Endothelial cell of umbilical vein (primary cell): ENCODE results near the gene PPP1R1B. TPM values are rescaled to one million over a fixed set of nuclear protein-coding genes. Genes with fewer than 3 reads are reported as not detected.

Experiments
- BruUV-seq: library from RNA; stranded (reverse); fragments of 400-500 nt; replicated peaks from 2 replicates; lab custom pipeline; 2021; lab: Mats Ljungman, UMichigan
- CTCF ChIA-PET: fragments of 300-600, 350-600 bp; sonication (Branson Sonifier 250); formaldehyde crosslinking; loops from one replicate; lab custom pipeline; 2021; ENCODE audit warnings: antibody characterized with exemption, inconsistent platforms; lab: Charles Lee
- POLR2A ChIA-PET: fragments of 300-600, 350-600 bp; sonication (Branson Sonifier 250); formaldehyde crosslinking; loops from one replicate; lab custom pipeline; 2021; ENCODE audit warnings: antibody characterized with exemption, inconsistent platforms; lab: Charles Lee
- DNase-seq: peaks from one replicate; pipeline ENCODE4 v3.0.0-alpha.2; 2011; ENCODE audit warnings: low read depth, low spot score
- FAIRE-seq: peaks from 2 replicates; lab custom pipeline; 2011; peaks lifted over from hg19 to GRCh38; lab: Jason Lieb, UNC
- H2AFZ ChIP-seq: 2 replicates; pipeline ENCODE4 v1.6.0; 2012; ENCODE audit warnings: low read depth, low read length, control low read depth, inconsistent platforms
- H3K27ac ChIP-seq: 2 replicates; pipeline ENCODE4 v1.5.1; 2011; ENCODE audit warnings: low read depth, mild to moderate bottlenecking, control low read depth, low read length, moderate library complexity; ENCODE audit not compliant: insufficient read depth
- H3K27me3 ChIP-seq, 2 experiments: 2 replicates each; pipeline versions ENCODE4 v1.6.0 to v1.6.1; 2011; ENCODE audit warnings: low read length in 2 of 2, mixed read lengths in 1 of 2; ENCODE audit not compliant: control insufficient read depth in 2 of 2, insufficient read depth in 2 of 2
- H3K36me3 ChIP-seq, 2 experiments: 2 replicates in 1 of 2; 3 replicates in 1 of 2; pipeline ENCODE4 v1.5.1; 2011; ENCODE audit warnings: low read length in 2 of 2, mild to moderate bottlenecking in 1 of 2, moderate library complexity in 1 of 2; ENCODE audit not compliant: control insufficient read depth in 2 of 2, insufficient read depth in 2 of 2; ENCODE audit errors: extremely low read depth in 1 of 2
- H3K4me1 ChIP-seq: 3 replicates; pipeline ENCODE4 v1.5.1; 2011; ENCODE audit warnings: mild to moderate bottlenecking, low read length; ENCODE audit not compliant: control insufficient read depth, insufficient read depth; ENCODE audit errors: extremely low read depth
- H3K4me2 ChIP-seq: 2 replicates; pipeline ENCODE4 v1.6.1; 2011; ENCODE audit warnings: low read length, control low read depth, mixed read lengths; ENCODE audit not compliant: insufficient read depth
- H3K4me3 ChIP-seq, 3 experiments: fragments of 200-600 bp in 1 of 3; sonication (generic), shearing (Covaris generic) in 1 of 3; replicated peaks in 1 of 3; 2 replicates each; pipeline ENCODE4 v1.5.1; 2011 to 2016; ENCODE audit warnings: control low read depth in 3 of 3, low read length in 3 of 3, mild to moderate bottlenecking in 2 of 3, inconsistent platforms in 1 of 3, low read depth in 1 of 3, moderate library complexity in 1 of 3; ENCODE audit not compliant: insufficient read depth in 1 of 3
- H3K79me2 ChIP-seq: 2 replicates; pipeline ENCODE4 v1.6.0; 2012; ENCODE audit warnings: low read length, inconsistent platforms; ENCODE audit not compliant: control insufficient read depth, insufficient read depth
- H3K9ac ChIP-seq: replicated peaks from 2 replicates; pipeline ENCODE3; 2011; ENCODE audit warnings: low read length, control low read depth; ENCODE audit not compliant: insufficient read depth; ENCODE audit errors: extremely low read depth
- H3K9me1 ChIP-seq: replicated peaks from 3 replicates; pipeline ENCODE4 v1.6.0; 2011; ENCODE audit warnings: mild to moderate bottlenecking, low read length; ENCODE audit not compliant: control insufficient read depth, insufficient read depth; ENCODE audit errors: extremely low read depth
- H3K9me3 ChIP-seq: replicated peaks from 2 replicates; pipeline ENCODE4 v1.5.1; 2012; ENCODE audit warnings: low read length, inconsistent platforms; ENCODE audit not compliant: control insufficient read depth, insufficient read depth
- H4K20me1 ChIP-seq: replicated peaks from 2 replicates; pipeline ENCODE3; 2011; ENCODE audit warnings: mild to moderate bottlenecking, low read length; ENCODE audit not compliant: control insufficient read depth, insufficient read depth; ENCODE audit errors: extremely low read depth
- CTCF ChIP-seq, 2 donors: IDR thresholded peaks; 1 replicate in 1 of 2; 2 replicates in 1 of 2; pipeline ENCODE4 v1.5.1; 2011; ENCODE audit warnings: low read length in 2 of 2, mild to moderate bottlenecking in 2 of 2, moderate library complexity in 2 of 2, control low read depth in 1 of 2, inconsistent platforms in 1 of 2, low read depth in 1 of 2; ENCODE audit not compliant: insufficient read depth in 1 of 2; ENCODE audit errors: extremely low read depth in 1 of 2
- EZH2 ChIP-seq: IDR thresholded peaks from 2 replicates; pipeline ENCODE4 v1.6.1; 2012; ENCODE audit warnings: borderline replicate concordance, low read depth, mild to moderate bottlenecking, moderate library complexity, low read length, inconsistent platforms; ENCODE audit not compliant: severe bottlenecking
- FOS ChIP-seq: IDR thresholded peaks from 2 replicates; pipeline ENCODE4 v1.6.1; 2011; ENCODE audit warnings: mild to moderate bottlenecking, low read length, moderate library complexity, borderline replicate concordance; ENCODE audit not compliant: insufficient read depth
- GATA2 ChIP-seq: IDR thresholded peaks from 2 replicates; pipeline ENCODE4 v1.7.0; 2011; ENCODE audit warnings: low read depth, mild to moderate bottlenecking, moderate library complexity, mixed read lengths, low read length; ENCODE audit not compliant: insufficient read length, insufficient read depth
- JUN ChIP-seq: IDR thresholded peaks from 2 replicates; pipeline ENCODE4 v1.6.1; 2011; ENCODE audit warnings: borderline replicate concordance, low read depth; ENCODE audit not compliant: insufficient read length, insufficient read depth
- MAX ChIP-seq: IDR thresholded peaks from 2 replicates; pipeline ENCODE4 v1.6.1; 2011; ENCODE audit not compliant: insufficient read depth, insufficient read length
- MYC ChIP-seq: IDR thresholded peaks from one replicate; pipeline ENCODE4 v1.6.1; 2011; ENCODE audit warnings: mild to moderate bottlenecking, low read depth, low read length
- POLR2A ChIP-seq: IDR thresholded peaks from 2 replicates; pipeline ENCODE4 v1.6.1; 2012; ENCODE audit warnings: low read depth, mild to moderate bottlenecking, control low read depth, low read length
- POLR2AphosphoS5 ChIP-seq: IDR thresholded peaks from 2 replicates; pipeline ENCODE4 v1.6.1; 2012; ENCODE audit warnings: low read depth, mild to moderate bottlenecking, control low read depth, low read length, moderate library complexity; ENCODE audit not compliant: insufficient read depth
- dilution Hi-C: fragments of 300-500 bp; cut with MboI; formaldehyde crosslinking; loops from one replicate; pipeline ENCODE4 v1.15.0; 2019; ENCODE audit warnings: low sequenced_read_pairs; ENCODE audit not compliant: extremely low pct_ligation_motif_present
- intact Hi-C: fragments of 100-400 bp; cut with micrococcal nuclease; formaldehyde crosslinking; loops from one replicate; pipeline ENCODE4 v1.10.0; 2022
- polyA plus RNA-seq, 4 experiments: library from polyadenylated mRNA; depleted of rRNA in 3 of 4; stranded (reverse) in 3 of 4; unstranded in 1 of 4; fragments of >200 nt; gene quantifications; 2 replicates each; pipeline versions ENCODE4 v1.2.1 to v1.2.3, GENCODE V29; 2011 to 2012; ENCODE audit warnings: missing spikeins in 1 of 4
- total RNA-seq: library from RNA; stranded (reverse); gene quantifications from 2 replicates; pipeline ENCODE4 v1.2.3, GENCODE V29; 2021

Gene PPP1R1B
- total and polyA plus RNA-seq, 2 donors (not counting 3 experiments of a cell fraction or from before 2014, with no cell fraction given): not detected

- Histone ChIP-seq H3K79me2 (no peaks in the 10 kb centered on the region), H3K27ac (no peak overlapping the region), H2AFZ (no peak overlapping the region), H3K4me2 (no peak overlapping the region), H4K20me1 (no peaks in the 10 kb centered on the region), H3K4me3 (no peak overlapping the region), H3K27me3 (no peaks in the 10 kb centered on the region), H3K9me1 (no peaks in the 10 kb centered on the region), H3K4me1 (no peaks in the 10 kb centered on the region), H3K9me3 (no peaks in the 10 kb centered on the region), H3K36me3 (no peaks in the 10 kb centered on the region), H3K9ac (no peak overlapping the region)
- no TSS peak for BruUV-seq
- no peak for DNase-seq
- intact Hi-C loops: loop anchor here (2.0 kb wide), 1 partner anchor 30 kb away; no protein-coding TSS in a partner anchor
- TF ChIP-seq POLR2A (no peak), POLR2AphosphoS5 (no peak), MYC (no peak), JUN (no peak), FOS (no peak), GATA2 (no peak), CTCF (IDR thresholded peaks at IDR 0.05; ENCODE audit: extremely low read depth in 1 of 2, insufficient read depth in 1 of 2, low read depth in 1 of 2, low read length in 2 of 2) (no peak), MAX (no peak), EZH2 (no peak)
- no peak for FAIRE-seq
- ChIA-PET CTCF (interaction anchor here (0.6 to 9.3 kb wide), 27 partner anchors 9 to 320 kb away, joined by 3 to 114 read pairs (median 7); partner anchors contain the start of genes ERBB2, MIEN1, PGAP3 and PNMT), POLR2A (no interaction called here)
- dilution Hi-C loops: no loop called here
These were observed 26.5 kb downstream of the PPP1R1B start for GRCh38 chr17:39653316-39653661.
